ENCODE data around the gene BHMT2. TPM values are rescaled to one million over a fixed set of nuclear protein-coding genes. Genes with fewer than 3 reads are reported as not detected.

Gene BHMT2
- total RNA-seq, 1 experiment from 2014 or later, result 0.20 TPM

- H4K20me1 ChIP-seq (ENCODE audit: insufficient read depth), result no peaks in the 10 kb centered on the region
- H3K27me3 ChIP-seq (ENCODE audit: insufficient read depth, low read length), result no peaks in the 10 kb centered on the region
- TF ChIP-seq RAD21 (IDR thresholded peaks at IDR 0.05; ENCODE audit: low read depth) (no peak), EZH2phosphoT487 (IDR thresholded peaks at IDR 0.05; ENCODE audit: borderline replicate concordance) (no peak), REST (IDR thresholded peaks at IDR 0.05; ENCODE audit: low read depth) (no peak), CTCF (IDR thresholded peaks at IDR 0.05 in 2 of 3, conservative IDR thresholded peaks at IDR 0.05 in 1 of 3; ENCODE audit: borderline replicate concordance in 1 of 3, insufficient read depth in 1 of 3, low read depth in 2 of 3, low read length in 2 of 3) (0 out of 6 replicates have a peak, but pooled peaks of 1 of the 3 experiments have one; percentile 1), POLR2AphosphoS5 (IDR thresholded peaks at IDR 0.05; ENCODE audit: low read depth, low read length) (no peak), CBX3 (IDR thresholded peaks at IDR 0.05; ENCODE audit: low read depth) (no peak)
- H3K4me2 ChIP-seq (ENCODE audit: low read length), result no peak overlapping the region
- no TSS peak for BruUV-seq (replicated peaks)
- H3K79me2 ChIP-seq (ENCODE audit: insufficient read depth, low read length), result no peaks in the 10 kb centered on the region
- H3K9me2 ChIP-seq (ENCODE audit: insufficient read depth), result no peaks in the 10 kb centered on the region
- ChIA-PET RAD21 (ENCODE audit: low non-redundant PET in 1 of 2, low total read pairs in 2 of 2, uncharacterized antibody in 2 of 2, unreplicated experiment in 2 of 2) (interaction anchor here in 1 of 2 experiments (1.0 to 2.1 kb wide), 4 partner anchors 109 to 1060 kb away, joined by 3 to 12 read pairs (median 6); no protein-coding TSS in a partner anchor), POLR2A (interaction anchor here (1.4 kb wide), 1 partner anchor 442 kb away, joined by 4 read pairs; no protein-coding TSS in a partner anchor), CTCF (interaction anchor here (1.1 to 9.1 kb wide), 9 partner anchors 83 to 1060 kb away, joined by 3 to 373 read pairs (median 9); no protein-coding TSS in a partner anchor)
- DNase-seq (ENCODE audit: low read depth, low spot score) (no peak), ATAC-seq (no peak)
- no peak overlapping the region for H3K27ac ChIP-seq (ENCODE audit: low read depth, low read length)
- no peaks in the 10 kb centered on the region for H3K9me3 ChIP-seq (ENCODE audit: control insufficient read depth in 1 of 2, insufficient read depth in 1 of 2, low read depth in 1 of 2, low read length in 2 of 2)
- no peaks in the 10 kb centered on the region for H3K36me3 ChIP-seq (ENCODE audit: control insufficient read depth in 1 of 2, insufficient read depth in 2 of 2, low read length in 2 of 2)
- intact Hi-C loops (cut with micrococcal nuclease), result loop anchor here (2.0 to 10.0 kb wide), 3 partner anchors 511 to 1058 kb away; no protein-coding TSS in a partner anchor
- H3K9ac ChIP-seq (ENCODE audit: low read length), result no peak overlapping the region
- H3K4me3 ChIP-seq (replicated peaks in 1 of 2; ENCODE audit: low read depth in 1 of 2, low read length in 2 of 2), result no peak overlapping the region
- H2AFZ ChIP-seq (ENCODE audit: low read depth, low read length, poor library complexity, severe bottlenecking), result no peak overlapping the region
- H3K4me1 ChIP-seq (ENCODE audit: control insufficient read depth in 1 of 2, insufficient read depth in 2 of 2, low read length in 2 of 2), result peaks cover 2 to 15% of the 10 kb centered on the region in 2 experiments; a peak in 2 of 4 replicates
These were observed 45.6 kb upstream of the BHMT2 start for GRCh38 chr5:79023947-79024346.
